GM12878 (cell line): ENCODE data around the gene GRK1. TPM values are rescaled to one million over a fixed set of nuclear protein-coding genes. Genes with fewer than 3 reads are reported as not detected.

ENCODE experiments used
- ATAC-seq: fragments of 200-7000 bp; cut with Tn5 transposase; 3 replicates; pipeline ENCODE4 v1.9.1; 2020; ENCODE audit warnings: mild to moderate bottlenecking, moderate library complexity
- BruUV-seq: library from RNA; stranded (reverse); fragments of 400-500 nt; replicated peaks from 2 replicates; lab custom pipeline; 2021; lab: Mats Ljungman, UMichigan
- CTCF ChIA-PET: fragments of 300-600 bp; sonication (Branson Sonifier 250); formaldehyde crosslinking; extraction: SDS; loops from one replicate; lab custom pipeline; 2021; ENCODE audit warnings: inconsistent platforms; lab: Yijun Ruan, JAX
- POLR2A ChIA-PET: fragments of 350-600 bp; formaldehyde crosslinking; extraction: SDS; loops from one replicate; lab custom pipeline; 2021; ENCODE audit warnings: inconsistent platforms; lab: Charles Lee
- RAD21 ChIA-PET: fragments of 300-600 bp; sonication (Branson Sonifier 250); formaldehyde crosslinking; loops from one replicate; lab custom pipeline; 2023; ENCODE audit warnings: antibody characterized with exemption; ENCODE audit not compliant: unreplicated experiment; lab: Charles Lee
- SMC1A ChIA-PET: fragments of 300-600 bp; sonication (Branson Sonifier 250); formaldehyde crosslinking; loops from one replicate; lab custom pipeline; 2023; ENCODE audit not compliant: unreplicated experiment, uncharacterized antibody; lab: Charles Lee
- DNase-seq: peaks from one replicate; pipeline ENCODE4 v3.0.0-alpha.2; 2011; ENCODE audit warnings: low read depth, low spot score
- FAIRE-seq: peaks from 3 replicates; lab custom pipeline; 2011; peaks lifted over from hg19 to GRCh38; lab: Jason Lieb, UNC
- H2AFZ ChIP-seq: 2 replicates; pipeline ENCODE4 v1.6.0; 2011; ENCODE audit warnings: low read depth, low read length, control low read depth; ENCODE audit not compliant: control insufficient read depth
- H3K27ac ChIP-seq: 2 replicates; pipeline ENCODE4 v1.5.1; 2011; ENCODE audit warnings: control low read depth; ENCODE audit not compliant: control insufficient read depth, insufficient read depth
- H3K27me3 ChIP-seq, 2 experiments: replicated peaks in 1 of 2; 2 replicates each; pipeline versions ENCODE4 v1.6.0 to v1.6.1; 2011; ENCODE audit warnings: low read length in 1 of 2; ENCODE audit not compliant: control insufficient read depth in 2 of 2, insufficient read depth in 2 of 2
- H3K36me3 ChIP-seq, 2 experiments: 2 replicates each; pipeline ENCODE4 v1.5.1; 2011; ENCODE audit warnings: low read length in 1 of 2; ENCODE audit not compliant: control insufficient read depth in 2 of 2, insufficient read depth in 2 of 2
- H3K4me1 ChIP-seq: 2 replicates; pipeline ENCODE4 v1.6.1; 2011; ENCODE audit warnings: mild to moderate bottlenecking, low read length, moderate library complexity, mixed read lengths; ENCODE audit not compliant: control insufficient read depth, insufficient read depth
- H3K4me2 ChIP-seq: 2 replicates; pipeline ENCODE4 v1.6.0; 2011; ENCODE audit warnings: control low read depth; ENCODE audit not compliant: control insufficient read depth, insufficient read depth
- H3K4me3 ChIP-seq: fragments of 200-600 bp; sonication (generic); 2 replicates; pipeline ENCODE4 v1.5.1; 2016
- H3K79me2 ChIP-seq: 2 replicates; pipeline ENCODE4 v1.6.0; 2011; ENCODE audit warnings: low read length; ENCODE audit not compliant: control insufficient read depth, insufficient read depth
- H3K9ac ChIP-seq: 2 replicates; pipeline ENCODE4 v1.8.0; 2011; ENCODE audit warnings: low read length, control low read depth, mixed read lengths; ENCODE audit not compliant: control insufficient read depth, insufficient read depth
- H3K9me3 ChIP-seq: replicated peaks from 3 replicates; pipeline ENCODE4 v1.5.1; 2011; ENCODE audit warnings: mild to moderate bottlenecking, low read length; ENCODE audit not compliant: control insufficient read depth, insufficient read depth
- H4K20me1 ChIP-seq: 2 replicates; pipeline ENCODE4 v1.6.0; 2011; ENCODE audit not compliant: control insufficient read depth, insufficient read depth
- ASH2L ChIP-seq: fragments of 300-600, 200-600 bp; sonication (generic); IDR thresholded peaks from 2 replicates; pipeline ENCODE4 v1.6.1; 2017; ENCODE audit warnings: low read depth, mild to moderate bottlenecking, borderline replicate concordance
- CBX5 ChIP-seq: sonication (generic); IDR thresholded peaks from 2 replicates; pipeline ENCODE4 v1.6.1; 2016; ENCODE audit warnings: low read depth, moderate library complexity, mild to moderate bottlenecking, inconsistent platforms
- CEBPZ ChIP-seq: fragments of 150-350 bp; IDR thresholded peaks from 2 replicates; pipeline ENCODE4 v1.6.1; 2016; ENCODE audit warnings: low read depth, low read length
- DPF2 ChIP-seq: fragments of 450-650 bp; IDR thresholded peaks from 2 replicates; pipeline ENCODE4 v1.6.1; 2017; ENCODE audit warnings: mild to moderate bottlenecking
- E2F8 ChIP-seq: fragments of 450-650 bp; IDR thresholded peaks from 2 replicates; pipeline ENCODE4 v1.6.1; 2018; ENCODE audit warnings: mild to moderate bottlenecking, low read depth, moderate library complexity; ENCODE audit not compliant: partially characterized antibody
- HCFC1 ChIP-seq: fragments of 150-350 bp; IDR thresholded peaks from 2 replicates; pipeline ENCODE4 v1.6.1; 2014; ENCODE audit warnings: low read length
- NR2C2 ChIP-seq: IDR thresholded peaks from 2 replicates; pipeline ENCODE4 v1.6.1; 2011; ENCODE audit warnings: borderline replicate concordance, low read depth; ENCODE audit not compliant: control insufficient read depth, insufficient read length
- POLR2AphosphoS2 ChIP-seq: IDR thresholded peaks from 2 replicates; pipeline ENCODE4 v1.6.1; 2011; ENCODE audit warnings: low read depth, mild to moderate bottlenecking, low read length, improper control_type of control experiment, moderate library complexity
- PRDM15 ChIP-seq: fragments of 450-650 bp; formaldehyde crosslinking; IDR thresholded peaks from 2 replicates; pipeline ENCODE4 v1.4.0; 2020; ENCODE audit warnings: mild to moderate bottlenecking, moderate library complexity
- RAD21 ChIP-seq: IDR thresholded peaks from 2 replicates; pipeline ENCODE4 v1.6.1; 2011; ENCODE audit warnings: mild to moderate bottlenecking, low read depth, low read length, moderate library complexity; ENCODE audit not compliant: insufficient read depth
- WGBS: methylation state at CpG from one replicate; pipeline ENCODE4 v1.1.6; 2016; ENCODE audit warnings: low lambda C conversion rate; ENCODE audit not compliant: insufficient replicate concordance, insufficient coverage; ENCODE audit errors: missing lambda C conversion rate; 5-methylcytosine and 5-hydroxymethylcytosine counted together
- in situ Hi-C: fragments of 300-500 bp; cut with MboI; formaldehyde crosslinking; loops from 9 replicates; pipeline ENCODE4 v1.14.3; 2018; ENCODE audit warnings: mixed read lengths
- intact Hi-C: fragments of 100-400 bp; cut with micrococcal nuclease; formaldehyde crosslinking; loops from one replicate; pipeline ENCODE4 v1.14.2; 2022; ENCODE audit not compliant: unreplicated experiment
- polyA plus RNA-seq, 11 experiments: library from polyadenylated mRNA; depleted of rRNA in 4 of 11; unstranded in 6 of 11; stranded (reverse) in 5 of 11; fragments of >200 nt; fragmentation: Nextera tagmentation in 4 of 11; fragmentation: Illumina TruSeq in 1 of 11; extraction: Ambion mirVana in 4 of 11; extraction: Trizol in 1 of 11; gene quantifications; 1 replicate in 1 of 11; 2 replicates in 10 of 11; pipeline versions ENCODE4 v1.2.1 to v1.2.3, GENCODE V29; 2011 to 2016; ENCODE audit warnings: inconsistent platforms in 2 of 11, missing spikeins in 2 of 11, low read depth in 1 of 11
- total RNA-seq, 4 experiments: library from RNA; depleted of rRNA in 3 of 4; stranded (reverse); fragments of >200 nt in 3 of 4; fragmentation: Illumina TruSeq in 1 of 4; extraction: Trizol in 1 of 4; gene quantifications; 2 replicates each; pipeline versions ENCODE4 v1.2.1 to v1.2.3, GENCODE V29; 2013 to 2021

Gene GRK1
- total and polyA plus RNA-seq, 10 of the 15 experiments (the other 5 are each of a cell fraction or from before 2014, with no cell fraction given), result under 0.01 to 0.04 TPM; not detected in 8

GRCh38 chr13:113744197-113745000 is 77.4 kb downstream of the GRK1 start:
- no TSS peak for BruUV-seq
- H3K9ac ChIP-seq, result no peak overlapping the region
- H3K4me1 ChIP-seq, result no peaks in the 10 kb centered on the region
- ChIA-PET CTCF (no interaction called here), RAD21 (no interaction called here)
- FAIRE-seq, result no peak
- H3K79me2 ChIP-seq, result no peaks in the 10 kb centered on the region
- no peak for TF ChIP-seq PRDM15
- TF ChIP-seq E2F8, result no peak
- TF ChIP-seq NR2C2, result no peak
- no peak for TF ChIP-seq POLR2AphosphoS2
- no peak for TF ChIP-seq DPF2
- no peak for TF ChIP-seq CEBPZ
- TF ChIP-seq HCFC1, result no peak
- no peak for TF ChIP-seq ASH2L
- no peak for TF ChIP-seq CBX5
- TF ChIP-seq RAD21, result no peak
- TF ChIP-seq, all 136 proteins: peak for 0
- H2AFZ ChIP-seq, result no peak overlapping the region
- intact Hi-C loops (no loop called here), in situ Hi-C loops (no loop called here)
- H4K20me1 ChIP-seq, result no peaks in the 10 kb centered on the region
- ChIA-PET POLR2A (no interaction called here), SMC1A (no interaction called here)
- no peak overlapping the region for H3K4me2 ChIP-seq
- DNase-seq, result no peak
- WGBS, result 43% methylated on average over 21 of the region's 21 CpGs
- H3K4me3 ChIP-seq, result no peak overlapping the region
- no peaks in the 10 kb centered on the region for H3K36me3 ChIP-seq
- H3K27me3 ChIP-seq, result no peaks in the 10 kb centered on the region; a peak in 1 of 4 replicates
- ATAC-seq, result no peak
- H3K9me3 ChIP-seq, result no peaks in the 10 kb centered on the region
- H3K27ac ChIP-seq, result no peak overlapping the region
